Lung (tissue), 12 donors: ENCODE measurements around the gene FLOT1. TPM values are rescaled to one million over a fixed set of nuclear protein-coding genes. Genes with fewer than 3 reads are reported as not detected.

ENCODE experiments used
- ATAC-seq: fragments of 200-7000 bp; cut with Tn5 transposase; one replicate; pipeline ENCODE4 v1.9.1; 2020; ENCODE audit warnings: moderate number of reproducible peaks; ENCODE audit not compliant: insufficient read depth, low FRiP score
- DNase-seq, 3 donors: peaks; one replicate each; pipeline ENCODE4 v3.0.0-alpha.2; 2013 to 2017
- H3K27ac ChIP-seq, 2 donors: one replicate each; pipeline ENCODE4 v1.5.1; 2013; ENCODE audit warnings: mild to moderate bottlenecking in 2 of 2, moderate library complexity in 2 of 2, control low read depth in 1 of 2, inconsistent platforms in 1 of 2, low read depth in 1 of 2, low read length in 1 of 2
- H3K27me3 ChIP-seq, 3 donors: one replicate each; pipeline ENCODE4 v1.5.1; 2013; ENCODE audit warnings: low read length in 2 of 3; ENCODE audit not compliant: control insufficient read depth in 3 of 3, insufficient read depth in 3 of 3
- H3K36me3 ChIP-seq, 4 donors: one replicate each; pipeline ENCODE4 v1.5.1; 2013; ENCODE audit warnings: low read length in 4 of 4, mild to moderate bottlenecking in 1 of 4, moderate library complexity in 1 of 4; ENCODE audit not compliant: control insufficient read depth in 4 of 4, insufficient read depth in 4 of 4
- H3K4me1 ChIP-seq, 5 donors: one replicate each; pipeline ENCODE4 v1.5.1; 2013; ENCODE audit warnings: low read length in 5 of 5, mild to moderate bottlenecking in 2 of 5, moderate library complexity in 1 of 5; ENCODE audit not compliant: control insufficient read depth in 5 of 5, insufficient read depth in 5 of 5
- H3K4me3 ChIP-seq: one replicate; pipeline ENCODE4 v1.5.1; 2013; ENCODE audit warnings: mild to moderate bottlenecking, control low read depth, moderate library complexity
- H3K9ac ChIP-seq, 2 donors: one replicate each; pipeline ENCODE4 v1.5.1; 2013; ENCODE audit warnings: low read length in 2 of 2, control low read depth in 1 of 2; ENCODE audit not compliant: insufficient read depth in 1 of 2
- H3K9me3 ChIP-seq, 4 donors: one replicate each; pipeline ENCODE4 v1.5.1; 2013; ENCODE audit warnings: low read length in 3 of 4, mild to moderate bottlenecking in 1 of 4, moderate library complexity in 1 of 4; ENCODE audit not compliant: control insufficient read depth in 4 of 4, insufficient read depth in 3 of 4
- WGBS, 2 donors: extraction: QIAGEN DNeasy Blood & Tissue Kit; methylation state at CpG; one replicate each; pipeline ENCODE4 v1.1.7; 2013; 5-methylcytosine and 5-hydroxymethylcytosine counted together
- polyA plus RNA-seq, 2 donors: library from polyadenylated mRNA; stranded (reverse); fragments of 200-250 nt; gene quantifications; one replicate each; pipeline ENCODE4 v1.2.1, GENCODE V29; 2013
- total RNA-seq, 2 donors: library from RNA; depleted of rRNA in 1 of 2; stranded (reverse); fragments of >200 nt in 1 of 2; gene quantifications; one replicate each; pipeline ENCODE4 v1.2.1, GENCODE V29; 2014 to 2021
- TF ChIP-seq, protein P1 (sequence below): IDR thresholded peaks from 2 replicates; pipeline ENCODE4 v1.5.1; 2012; ENCODE audit warnings: mild to moderate bottlenecking; ENCODE audit errors: control extremely low read depth, extremely low read depth
- donor health status: control.
- donor health status: control.
- donor health status: Bipolar disorder and iron deficiency.
- donor health status: healthy.
- donor health status: DM: yes; HTN: yes; CAD: no.

FLOT1 gene
- total and polyA plus RNA-seq, 4 donors = 88.0 to 474 (median 188) TPM

GRCh38 chr6:30769853-30770524 is 27.5 kb upstream of the FLOT1 start:
- ATAC-seq (no peak), DNase-seq (no peak)
- TF ChIP-seq, protein P1, sequence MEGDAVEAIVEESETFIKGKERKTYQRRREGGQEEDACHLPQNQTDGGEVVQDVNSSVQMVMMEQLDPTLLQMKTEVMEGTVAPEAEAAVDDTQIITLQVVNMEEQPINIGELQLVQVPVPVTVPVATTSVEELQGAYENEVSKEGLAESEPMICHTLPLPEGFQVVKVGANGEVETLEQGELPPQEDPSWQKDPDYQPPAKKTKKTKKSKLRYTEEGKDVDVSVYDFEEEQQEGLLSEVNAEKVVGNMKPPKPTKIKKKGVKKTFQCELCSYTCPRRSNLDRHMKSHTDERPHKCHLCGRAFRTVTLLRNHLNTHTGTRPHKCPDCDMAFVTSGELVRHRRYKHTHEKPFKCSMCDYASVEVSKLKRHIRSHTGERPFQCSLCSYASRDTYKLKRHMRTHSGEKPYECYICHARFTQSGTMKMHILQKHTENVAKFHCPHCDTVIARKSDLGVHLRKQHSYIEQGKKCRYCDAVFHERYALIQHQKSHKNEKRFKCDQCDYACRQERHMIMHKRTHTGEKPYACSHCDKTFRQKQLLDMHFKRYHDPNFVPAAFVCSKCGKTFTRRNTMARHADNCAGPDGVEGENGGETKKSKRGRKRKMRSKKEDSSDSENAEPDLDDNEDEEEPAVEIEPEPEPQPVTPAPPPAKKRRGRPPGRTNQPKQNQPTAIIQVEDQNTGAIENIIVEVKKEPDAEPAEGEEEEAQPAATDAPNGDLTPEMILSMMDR = no peak
- Histone ChIP-seq H3K27ac (peak overlapping the region; percentile 28 to 84), H3K4me1 (peaks cover 0 to 22% (median 4%) of the 10 kb centered on the region in 5 donors), H3K36me3 (no peaks in the 10 kb centered on the region), H3K27me3 (no peaks in the 10 kb centered on the region), H3K9me3 (no peaks in the 10 kb centered on the region), H3K9ac (no peak overlapping the region), H3K4me3 (no peak overlapping the region)
- 78 to 85% methylated on average over 5 of the region's 5 CpGs for WGBS, 2 donors

- H3K4me1 ChIP-seq = peaks cover 0 to 20% (median 4%) of the 10 kb centered on the region in 5 donors
- no peaks in the 10 kb centered on the region for H3K27me3 ChIP-seq
- DNase-seq (no peak), ATAC-seq (peak; percentile 92)
- TF ChIP-seq, protein P1 = no peak
- no peak overlapping the region for H3K9ac ChIP-seq
- no peak overlapping the region for H3K4me3 ChIP-seq
- 18 to 28% methylated on average over 16 of the region's 16 CpGs for WGBS, 2 donors
- peak overlapping the region; percentile 34 to 93 for H3K27ac ChIP-seq
- no peaks in the 10 kb centered on the region for H3K9me3 ChIP-seq
- H3K36me3 ChIP-seq = no peaks in the 10 kb centered on the region
These were observed 26.8 kb upstream of the FLOT1 start for GRCh38 chr6:30769088-30769852.

- peaks cover 0 to 18% (median 9%) of the 10 kb centered on the region in 5 donors for H3K4me1 ChIP-seq
- no peak for ATAC-seq
- no peak overlapping the region for H3K4me3 ChIP-seq
These were observed 26.2 kb upstream of the FLOT1 start for GRCh38 chr6:30768634-30769087.

More at GRCh38 chr6:30768634-30769087, 26.2 kb upstream of the FLOT1 start:
- WGBS, 2 donors = 93 to 97% methylated on average over 4 of the region's 4 CpGs
- no peaks in the 10 kb centered on the region for H3K36me3 ChIP-seq
- TF ChIP-seq, protein P1 = no peak
- peak overlapping the region; percentile 1 to 93 for H3K27ac ChIP-seq
- no peak for DNase-seq
- no peaks in the 10 kb centered on the region for H3K27me3 ChIP-seq
- no peak overlapping the region for H3K9ac ChIP-seq
- H3K9me3 ChIP-seq = no peaks in the 10 kb centered on the region
